ENCODE results near the gene PRRX2.
"Not testable (repeated sequence)": the region's sequence is repeated elsewhere in the genome, so short reads cannot be mapped to it uniquely, and the experiment has no call there.

Gene PRRX2

GRCh38 chr9:129760784-129761183, 95.3 kb downstream of the PRRX2 start:
- not testable (repeated sequence) for DNase-seq (ENCODE audit: low spot score)

- no peak for DNase-seq (ENCODE audit: low spot score)
These were observed 96.0 kb downstream of the PRRX2 start for GRCh38 chr9:129761293-129761900.

- DNase-seq (ENCODE audit: low spot score), result no peak
These were observed 96.5 kb downstream of the PRRX2 start for GRCh38 chr9:129761901-129762369.

- not testable (repeated sequence) for DNase-seq (ENCODE audit: low spot score)
These were observed 97.0 kb downstream of the PRRX2 start for GRCh38 chr9:129762370-129762984.

GRCh38 chr9:129762985-129763926, 97.8 kb downstream of the PRRX2 start:
- no peak for DNase-seq (ENCODE audit: low spot score)

GRCh38 chr9:129765764-129766317, 100.4 kb downstream of the PRRX2 start:
- no peak for DNase-seq (ENCODE audit: low spot score)

- no peak for DNase-seq (ENCODE audit: low spot score)
These were observed 103.0 kb downstream of the PRRX2 start for GRCh38 chr9:129768486-129768885.

- no peak for DNase-seq (ENCODE audit: low spot score)
These were observed 104.2 kb downstream of the PRRX2 start for GRCh38 chr9:129769669-129770068.

GRCh38 chr9:129770741-129771140, 105.3 kb downstream of the PRRX2 start:
- no peak for DNase-seq (ENCODE audit: low spot score)

Measured in Ammon's horn (tissue), 1 donor.